Activated T-cell treated with anti-CD3 and anti-CD28 coated beads, Interleukin-2, amount 50 U/mL, for 4 hours (primary cell): ENCODE results near the gene MID2. TPM values are rescaled to one million over a fixed set of nuclear protein-coding genes. Genes with fewer than 3 reads are reported as not detected.
"Not testable (repeated sequence)": the region's sequence is repeated elsewhere in the genome, so short reads cannot be mapped to it uniquely, and the experiment has no call there.

ENCODE experiments used
- ATAC-seq, 2 donors: fragments of 200-7000 bp; cut with Tn5 transposase; one replicate each; pipeline ENCODE4 v1.10.0; 2021
- DNase-seq: peaks from one replicate; pipeline ENCODE4 v3.0.0-alpha.2; 2020
- H3K27me3 Mint-ChIP-seq: one replicate; pipeline ENCODE4 v1.8.0; 2021; ENCODE audit warnings: low read depth, mixed read lengths
- H3K36me3 Mint-ChIP-seq: one replicate; pipeline ENCODE4 v1.8.0; 2022; ENCODE audit warnings: mixed read lengths; ENCODE audit not compliant: insufficient read depth
- H3K4me1 Mint-ChIP-seq: one replicate; pipeline ENCODE4 v1.8.0; 2021; ENCODE audit warnings: low read depth, mixed read lengths
- H3K4me3 Mint-ChIP-seq: one replicate; pipeline ENCODE4 v1.8.0; 2021; ENCODE audit warnings: mild to moderate bottlenecking, moderate library complexity, mixed read lengths
- H3K9me3 Mint-ChIP-seq: one replicate; pipeline ENCODE4 v1.8.0; 2021; ENCODE audit warnings: mixed read lengths
- total RNA-seq, 3 donors: library from RNA; stranded (reverse); gene quantifications; one replicate each; pipeline ENCODE4 v1.2.1, GENCODE V29; 2021

MID2 gene, protein sequence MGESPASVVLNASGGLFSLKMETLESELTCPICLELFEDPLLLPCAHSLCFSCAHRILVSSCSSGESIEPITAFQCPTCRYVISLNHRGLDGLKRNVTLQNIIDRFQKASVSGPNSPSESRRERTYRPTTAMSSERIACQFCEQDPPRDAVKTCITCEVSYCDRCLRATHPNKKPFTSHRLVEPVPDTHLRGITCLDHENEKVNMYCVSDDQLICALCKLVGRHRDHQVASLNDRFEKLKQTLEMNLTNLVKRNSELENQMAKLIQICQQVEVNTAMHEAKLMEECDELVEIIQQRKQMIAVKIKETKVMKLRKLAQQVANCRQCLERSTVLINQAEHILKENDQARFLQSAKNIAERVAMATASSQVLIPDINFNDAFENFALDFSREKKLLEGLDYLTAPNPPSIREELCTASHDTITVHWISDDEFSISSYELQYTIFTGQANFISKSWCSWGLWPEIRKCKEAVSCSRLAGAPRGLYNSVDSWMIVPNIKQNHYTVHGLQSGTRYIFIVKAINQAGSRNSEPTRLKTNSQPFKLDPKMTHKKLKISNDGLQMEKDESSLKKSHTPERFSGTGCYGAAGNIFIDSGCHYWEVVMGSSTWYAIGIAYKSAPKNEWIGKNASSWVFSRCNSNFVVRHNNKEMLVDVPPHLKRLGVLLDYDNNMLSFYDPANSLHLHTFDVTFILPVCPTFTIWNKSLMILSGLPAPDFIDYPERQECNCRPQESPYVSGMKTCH
- total RNA-seq: 10 to 100 TPM; 10.8 to 16.4 (median 14.3) TPM

DNA sequence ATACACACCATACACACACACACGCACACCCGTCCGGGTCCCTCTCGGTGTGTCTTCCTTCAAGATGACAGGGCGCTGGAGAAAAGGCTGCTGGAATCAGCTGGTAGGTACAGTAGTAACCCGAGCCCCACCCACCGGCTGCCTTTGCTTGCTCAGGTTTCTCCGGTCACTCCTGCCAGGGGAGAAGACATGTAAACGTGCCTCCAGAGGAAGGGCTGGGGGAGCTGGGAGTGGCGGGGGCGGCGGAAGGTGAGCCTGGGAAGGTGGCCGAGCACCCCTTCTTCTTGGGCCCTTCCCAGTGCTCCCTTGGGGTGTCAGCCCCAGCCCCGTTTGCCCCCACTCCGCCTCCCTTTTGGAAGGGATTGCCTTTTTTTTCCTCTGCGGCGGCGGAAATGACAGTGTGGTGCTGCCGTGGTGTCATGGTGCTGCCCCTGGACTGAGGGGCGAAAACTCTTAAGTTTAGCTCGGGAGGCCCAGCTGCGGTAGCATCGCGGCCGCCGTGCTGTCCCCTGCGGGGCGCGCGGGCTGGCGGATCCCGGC, at the start of gene MID2:
Gene MID2 (plus strand): TSS at position 169 of the 540 bp plus-strand sequence. CDS start 561 bp downstream, outside the sequence.
- DNase-seq (peak; percentile 33), ATAC-seq (peak; percentile 56)
- Mint-ChIP-seq H3K9me3 (no peaks in the 10 kb centered on the region), H3K36me3 (no peaks in the 10 kb centered on the region), H3K4me1 (peaks cover 37% of the 10 kb centered on the region), H3K27me3 (peaks cover 4% of the 10 kb centered on the region), H3K4me3 (peak within 1 kb of the TSS; percentile 84)

DNA sequence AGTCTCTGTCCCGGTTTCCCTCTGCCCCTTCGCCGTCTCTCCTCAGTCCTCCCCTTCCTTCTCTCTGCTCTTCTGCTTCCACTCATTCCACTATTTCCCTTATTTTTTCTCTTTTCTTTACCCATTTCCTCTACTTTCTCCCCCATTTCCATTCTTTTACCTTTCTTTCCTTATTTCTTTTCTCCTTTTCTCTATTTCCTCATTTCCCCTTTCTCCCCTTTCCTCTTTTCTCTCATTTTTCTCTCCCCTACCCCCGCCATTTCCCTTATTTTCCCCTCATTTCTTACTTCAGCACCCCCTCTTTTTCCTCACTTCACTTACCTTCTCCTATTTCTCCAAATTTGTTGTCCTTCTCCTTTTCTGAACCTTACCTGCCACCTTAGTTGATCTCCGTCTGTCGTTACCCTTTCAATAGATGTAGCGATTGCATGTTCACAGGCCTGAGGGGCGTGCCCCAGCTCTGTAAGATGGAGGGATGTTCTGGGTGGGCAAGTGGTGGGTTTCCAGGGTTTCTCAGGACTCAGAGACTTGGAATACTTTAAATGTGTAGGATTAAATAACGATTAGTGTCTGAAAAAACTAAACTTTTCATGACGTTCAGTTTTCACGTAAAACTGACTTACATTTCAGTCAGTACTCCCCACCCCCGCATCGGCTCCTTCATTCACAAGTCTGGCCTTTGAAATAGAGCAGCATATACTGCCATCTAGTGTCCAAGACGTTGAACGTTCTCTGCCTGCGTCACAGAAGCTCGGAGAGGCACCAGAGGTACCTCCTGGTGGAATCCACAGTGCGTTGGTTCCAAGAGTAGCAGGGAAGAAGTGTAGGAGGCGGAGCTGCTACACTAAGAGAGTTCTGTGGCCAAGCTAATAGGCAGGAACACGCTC, 48.8 kb upstream of the MID2 start:
- H3K27me3 Mint-ChIP-seq: no peaks in the 10 kb centered on the region
- no peaks in the 10 kb centered on the region for H3K9me3 Mint-ChIP-seq
- ATAC-seq (peak; percentile 72 to 78), DNase-seq (peak; percentile 76)
- H3K4me1 Mint-ChIP-seq: peaks cover 16% of the 10 kb centered on the region
- peak overlapping the region; percentile 88 for H3K4me3 Mint-ChIP-seq
- H3K36me3 Mint-ChIP-seq: no peaks in the 10 kb centered on the region

DNA sequence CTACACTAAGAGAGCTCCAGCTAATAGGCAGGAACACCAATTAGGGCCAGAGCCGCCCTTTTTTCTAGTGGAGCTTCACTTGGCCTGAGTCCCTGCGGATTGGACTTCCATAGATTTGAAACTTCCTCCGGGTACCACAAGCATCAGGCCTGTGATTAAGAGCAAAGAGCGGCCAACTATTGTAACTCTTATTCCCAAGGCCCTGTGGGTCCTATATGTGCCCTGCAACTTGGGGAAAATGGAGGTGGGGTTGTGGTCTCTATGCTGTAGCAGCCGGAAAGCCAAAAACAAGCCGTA, 48.2 kb upstream of the MID2 start, which contains the start of gene NCBP2L:
Gene NCBP2L (plus strand): TSS at position 198 of the 297 bp plus-strand sequence. CDS start 16,488 bp downstream, outside the sequence.
- ATAC-seq (no peak), DNase-seq (no peak)
- Mint-ChIP-seq H3K36me3 (no peaks in the 10 kb centered on the region), H3K4me1 (peaks cover 16% of the 10 kb centered on the region), H3K4me3 (peak within 1 kb of the TSS; percentile 88), H3K27me3 (no peaks in the 10 kb centered on the region), H3K9me3 (no peaks in the 10 kb centered on the region)

DNA sequence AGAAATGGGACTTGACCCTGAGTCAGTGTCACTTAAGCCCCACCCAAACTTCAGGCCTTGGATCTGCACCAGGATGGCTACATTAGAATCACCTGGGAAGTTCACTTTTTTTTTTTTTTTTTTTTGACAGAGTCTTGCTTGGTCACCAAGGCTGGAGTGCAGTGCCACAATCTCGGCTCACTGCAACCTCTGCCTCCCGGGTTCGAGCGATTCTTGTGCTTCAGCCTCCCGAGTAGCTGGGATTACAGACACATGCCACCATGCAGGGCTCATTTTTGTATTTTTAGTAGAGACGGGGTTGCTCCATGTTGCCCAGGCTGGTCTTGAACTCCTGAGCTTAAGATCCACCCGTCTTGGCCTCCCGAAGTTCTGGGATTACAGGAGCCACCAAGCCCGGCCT, 45.1 kb upstream of the MID2 start:
- Mint-ChIP-seq H3K4me1 (peaks cover 11% of the 10 kb centered on the region), H3K36me3 (no peaks in the 10 kb centered on the region), H3K27me3 (no peaks in the 10 kb centered on the region), H3K9me3 (no peaks in the 10 kb centered on the region), H3K4me3 (no peak overlapping the region)
- DNase-seq (no peak), ATAC-seq (no peak)

DNA sequence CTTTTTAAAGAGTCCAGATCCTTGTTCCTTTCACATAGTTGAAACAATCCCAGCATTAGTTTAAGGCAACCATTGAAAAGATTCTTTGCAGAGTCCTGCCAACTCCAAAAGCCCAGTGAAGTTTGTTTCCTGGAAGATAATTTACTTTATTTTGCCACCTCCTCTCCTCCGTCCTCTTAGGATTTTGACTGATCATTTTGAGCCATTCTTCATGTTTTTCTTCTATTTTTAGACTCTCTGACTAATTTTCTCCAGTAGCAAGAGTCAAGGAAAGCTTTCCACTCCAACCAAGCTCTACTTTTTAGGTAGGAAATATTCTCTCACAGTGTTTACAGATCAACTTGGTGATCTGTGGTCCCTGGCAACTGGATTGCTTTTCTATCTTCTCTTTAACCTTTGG, 37.8 kb upstream of the MID2 start:
- DNase-seq: no peak
- no peak for ATAC-seq
- H3K36me3 Mint-ChIP-seq: no peaks in the 10 kb centered on the region
- H3K9me3 Mint-ChIP-seq: no peaks in the 10 kb centered on the region
- peaks cover 1% of the 10 kb centered on the region for H3K27me3 Mint-ChIP-seq
- H3K4me1 Mint-ChIP-seq: no peaks in the 10 kb centered on the region
- H3K4me3 Mint-ChIP-seq: no peak overlapping the region

DNA sequence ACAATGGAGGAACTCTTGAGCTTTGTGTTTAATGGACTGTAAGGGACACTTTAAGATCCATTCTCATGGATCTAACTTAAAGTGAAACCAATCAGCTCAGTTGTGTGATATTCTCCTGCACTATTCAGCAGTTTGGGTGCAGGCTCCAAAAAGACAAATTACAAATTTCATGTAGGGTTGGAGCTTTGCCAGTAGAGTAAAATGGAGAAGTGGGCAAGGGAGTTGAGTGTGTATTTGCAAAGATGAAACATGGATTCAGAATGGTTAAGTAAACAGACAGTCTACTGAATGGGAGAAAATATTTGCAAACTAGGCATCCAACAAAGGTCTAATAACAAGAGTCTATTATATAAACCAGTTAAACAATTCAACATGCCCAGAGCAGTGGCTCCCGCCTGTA, 21.2 kb upstream of the MID2 start:
- Mint-ChIP-seq H3K4me1 (no peaks in the 10 kb centered on the region), H3K27me3 (peaks cover 3% of the 10 kb centered on the region), H3K9me3 (no peaks in the 10 kb centered on the region), H3K4me3 (no peak overlapping the region), H3K36me3 (no peaks in the 10 kb centered on the region)
- DNase-seq (no peak), ATAC-seq (no peak)

DNA sequence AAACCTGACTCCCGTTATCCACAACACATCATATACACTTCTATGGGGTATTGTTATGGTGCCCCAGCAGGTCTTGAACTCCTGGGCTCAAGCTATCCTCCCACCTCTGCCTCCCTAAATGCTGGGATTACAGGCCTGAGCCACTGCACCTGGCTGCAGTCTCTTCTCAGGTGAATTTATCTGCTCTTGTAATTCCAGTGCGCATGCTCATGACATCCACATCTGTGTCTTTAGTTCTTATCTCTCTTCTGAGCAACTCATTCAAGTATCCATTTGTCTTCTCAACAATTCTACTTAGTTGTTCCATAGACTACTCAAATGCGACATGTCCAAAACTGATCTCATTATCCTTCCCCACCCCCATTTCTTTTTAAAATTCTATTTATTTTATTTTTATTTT, 20.5 kb upstream of the MID2 start:
- Mint-ChIP-seq H3K4me3 (no peak overlapping the region), H3K9me3 (no peaks in the 10 kb centered on the region), H3K4me1 (no peaks in the 10 kb centered on the region), H3K36me3 (no peaks in the 10 kb centered on the region), H3K27me3 (peaks cover 3% of the 10 kb centered on the region)
- ATAC-seq (no peak), DNase-seq (no peak)

DNA sequence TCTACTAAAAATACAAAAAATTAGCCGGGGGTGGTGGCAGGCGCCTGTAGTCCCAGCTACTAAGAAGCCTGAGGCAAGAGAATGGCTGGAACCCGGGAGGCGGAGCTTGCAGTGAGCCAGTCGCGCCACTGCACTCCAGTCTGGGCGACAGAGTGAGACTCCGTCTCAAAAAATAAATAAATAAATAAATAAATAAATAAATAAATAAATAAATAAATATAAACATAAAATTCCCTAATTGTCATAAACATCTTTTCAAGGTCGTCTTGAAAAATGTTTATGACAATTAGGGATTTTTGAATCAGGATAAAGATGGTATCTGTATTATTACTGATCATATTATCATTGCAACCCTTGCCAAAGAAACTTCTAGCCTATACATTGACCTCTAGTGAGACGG, 15.6 kb upstream of the MID2 start:
- H3K4me1 Mint-ChIP-seq, H3K27me3 Mint-ChIP-seq, H3K4me3 Mint-ChIP-seq, H3K36me3 Mint-ChIP-seq, ATAC-seq, H3K9me3 Mint-ChIP-seq, DNase-seq: not testable (repeated sequence)

DNA sequence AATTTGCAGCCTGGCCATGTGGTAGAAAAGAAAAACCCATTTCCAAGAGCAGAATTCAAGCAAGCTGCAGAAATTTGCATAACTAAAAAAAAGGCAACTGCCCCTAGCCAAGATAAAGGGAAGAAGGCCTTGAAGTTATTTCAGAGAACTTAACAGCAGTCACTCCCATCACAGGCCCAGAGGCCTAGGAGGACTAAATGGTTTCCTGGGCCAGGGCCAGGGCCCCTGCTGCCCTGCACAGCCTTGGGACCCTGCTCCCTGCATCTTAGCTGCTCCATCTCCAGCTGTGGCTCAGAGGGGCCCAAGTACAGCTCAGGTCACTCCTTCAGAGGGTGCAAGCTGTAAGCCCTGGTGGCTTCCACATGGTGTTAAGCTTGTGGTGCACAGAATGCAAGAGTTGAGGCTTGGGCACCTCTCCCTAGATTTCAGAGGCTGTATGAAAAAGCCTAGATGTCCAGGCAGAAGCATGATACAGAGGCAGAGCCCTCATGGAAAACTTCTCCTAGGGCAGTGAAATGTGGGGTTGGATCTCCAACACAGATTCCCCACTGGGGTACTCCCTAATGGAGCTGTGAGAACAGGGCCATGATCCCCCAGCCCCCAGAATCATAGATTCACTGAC, 6.7 kb upstream of the MID2 start:
- H3K9me3 Mint-ChIP-seq: no peaks in the 10 kb centered on the region
- DNase-seq (no peak), ATAC-seq (no peak)
- H3K4me1 Mint-ChIP-seq: peaks cover 7% of the 10 kb centered on the region
- no peaks in the 10 kb centered on the region for H3K27me3 Mint-ChIP-seq
- no peak overlapping the region for H3K4me3 Mint-ChIP-seq
- H3K36me3 Mint-ChIP-seq: no peaks in the 10 kb centered on the region

DNA sequence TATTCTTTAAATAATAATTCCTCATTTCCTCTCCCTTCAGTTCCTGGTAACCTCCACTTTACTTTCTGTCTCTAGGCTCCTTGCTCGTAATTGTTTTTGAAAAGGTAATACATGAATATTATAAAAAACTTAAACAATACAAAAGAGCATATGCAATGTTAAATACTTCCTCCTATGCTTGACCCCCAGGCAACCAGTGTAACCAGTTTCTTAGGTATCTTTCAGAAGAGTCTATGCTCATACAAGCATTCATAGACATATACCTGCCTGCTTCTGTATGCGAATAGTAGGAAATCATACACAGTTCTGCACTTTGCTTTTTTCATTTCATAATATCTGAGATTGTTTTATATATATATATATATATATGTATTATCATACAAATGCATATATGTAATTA, 2.6 kb upstream of the MID2 start:
- Mint-ChIP-seq H3K9me3 (no peaks in the 10 kb centered on the region), H3K4me3 (no peak overlapping the region), H3K27me3 (peaks cover 4% of the 10 kb centered on the region), H3K36me3 (no peaks in the 10 kb centered on the region), H3K4me1 (peaks cover 29% of the 10 kb centered on the region)
- no peak for DNase-seq
- no peak for ATAC-seq

DNA sequence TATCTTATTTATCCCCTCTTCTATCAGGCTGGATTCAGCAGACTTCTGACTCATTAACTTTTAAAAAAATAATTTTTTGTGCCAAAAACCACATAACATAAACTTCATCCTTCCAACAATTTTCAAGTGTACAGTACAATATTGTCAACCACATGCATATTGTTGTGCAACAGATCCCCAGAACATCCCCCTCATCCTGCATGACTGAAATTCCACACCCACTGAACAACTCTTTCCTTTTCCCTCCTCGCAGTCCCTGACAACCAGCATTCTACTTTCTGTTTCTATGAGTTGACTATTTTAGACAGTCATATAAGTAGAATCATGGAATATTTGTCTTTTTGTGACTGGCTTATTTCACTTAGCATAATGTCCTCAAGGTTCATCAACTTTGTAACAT, 2.2 kb upstream of the MID2 start:
- ATAC-seq (no peak), DNase-seq (no peak)
- no peaks in the 10 kb centered on the region for H3K9me3 Mint-ChIP-seq
- no peak overlapping the region for H3K4me3 Mint-ChIP-seq
- H3K36me3 Mint-ChIP-seq: no peaks in the 10 kb centered on the region
- H3K27me3 Mint-ChIP-seq: peaks cover 4% of the 10 kb centered on the region
- H3K4me1 Mint-ChIP-seq: peaks cover 30% of the 10 kb centered on the region

DNA sequence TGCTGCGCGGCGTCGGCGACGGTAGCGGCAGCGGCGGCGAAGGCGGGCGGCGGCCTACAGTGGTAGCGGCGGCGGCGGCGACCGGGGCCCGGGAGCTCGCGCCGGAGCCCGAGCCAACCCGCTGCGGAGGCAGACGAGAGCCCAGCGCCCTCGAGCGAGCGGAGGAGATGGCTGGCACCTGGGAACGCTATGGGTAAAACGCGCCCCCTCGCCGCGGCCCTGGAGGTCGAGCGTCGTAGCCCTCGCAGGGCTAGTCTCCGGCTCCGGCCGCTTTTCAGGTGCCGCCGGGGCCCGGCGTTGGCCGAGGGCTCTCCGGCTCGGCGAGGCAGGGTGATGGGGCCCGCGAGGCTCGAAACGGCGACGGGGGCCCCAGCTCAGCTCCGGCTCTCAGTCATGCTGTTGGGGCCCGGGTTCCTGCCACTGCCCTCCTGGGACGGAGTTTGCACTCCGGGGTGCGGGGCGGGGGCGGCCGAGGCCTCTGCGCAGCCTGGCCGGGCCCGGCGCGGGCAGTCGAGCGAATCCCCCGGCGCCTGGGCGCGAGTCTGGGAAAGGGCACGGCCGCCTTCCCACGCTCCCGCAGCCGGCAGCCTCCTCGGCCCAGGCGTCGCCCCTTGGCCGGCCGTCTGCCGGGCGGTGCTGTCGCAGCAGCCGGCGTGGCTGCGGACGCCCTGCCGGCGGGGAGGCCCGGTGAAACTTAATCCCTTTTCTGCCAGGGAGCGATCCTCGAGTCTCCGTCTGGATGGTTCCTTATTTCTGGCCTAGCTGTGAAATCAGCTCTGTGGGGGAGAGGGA, 768 bp downstream of the MID2 start:
- H3K9me3 Mint-ChIP-seq: no peaks in the 10 kb centered on the region
- no peaks in the 10 kb centered on the region for H3K36me3 Mint-ChIP-seq
- peaks cover 4% of the 10 kb centered on the region for H3K27me3 Mint-ChIP-seq
- H3K4me3 Mint-ChIP-seq: peak overlapping the region; percentile 85
- ATAC-seq (peak; percentile 60 to 61), DNase-seq (peak; percentile 26)
- peaks cover 41% of the 10 kb centered on the region for H3K4me1 Mint-ChIP-seq
